NAMALWA (cell line): ENCODE data around the gene ANO1.
A peak's percentile ranks its signal among the peaks of the same experiment; 100 is the strongest.

Experiments
- DNase-seq: peaks from one replicate; pipeline ENCODE4 v3.0.0-alpha.2; 2015; ENCODE audit warnings: low spot score

Gene ANO1

DNA sequence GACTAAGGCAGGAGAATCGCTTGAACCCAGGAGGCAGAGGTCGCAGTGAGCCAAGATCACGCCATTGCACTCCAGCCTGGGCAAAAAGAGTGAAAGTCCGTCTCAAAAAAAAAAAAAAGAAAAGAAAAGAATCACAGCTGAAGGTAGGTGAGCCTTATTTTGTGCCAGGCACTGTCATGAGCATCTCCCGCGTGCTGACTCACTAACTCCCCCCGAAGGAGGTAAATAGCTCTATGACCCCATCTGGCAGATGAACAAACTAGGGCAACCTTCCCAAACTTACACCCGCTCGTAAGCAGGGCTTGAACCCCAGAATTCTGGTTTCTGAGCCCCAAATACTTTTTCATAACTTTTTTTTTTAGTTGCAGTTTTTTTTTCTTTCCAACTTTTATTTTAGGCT, 60.3 kb downstream of the ANO1 start:
- no peak for DNase-seq

DNA sequence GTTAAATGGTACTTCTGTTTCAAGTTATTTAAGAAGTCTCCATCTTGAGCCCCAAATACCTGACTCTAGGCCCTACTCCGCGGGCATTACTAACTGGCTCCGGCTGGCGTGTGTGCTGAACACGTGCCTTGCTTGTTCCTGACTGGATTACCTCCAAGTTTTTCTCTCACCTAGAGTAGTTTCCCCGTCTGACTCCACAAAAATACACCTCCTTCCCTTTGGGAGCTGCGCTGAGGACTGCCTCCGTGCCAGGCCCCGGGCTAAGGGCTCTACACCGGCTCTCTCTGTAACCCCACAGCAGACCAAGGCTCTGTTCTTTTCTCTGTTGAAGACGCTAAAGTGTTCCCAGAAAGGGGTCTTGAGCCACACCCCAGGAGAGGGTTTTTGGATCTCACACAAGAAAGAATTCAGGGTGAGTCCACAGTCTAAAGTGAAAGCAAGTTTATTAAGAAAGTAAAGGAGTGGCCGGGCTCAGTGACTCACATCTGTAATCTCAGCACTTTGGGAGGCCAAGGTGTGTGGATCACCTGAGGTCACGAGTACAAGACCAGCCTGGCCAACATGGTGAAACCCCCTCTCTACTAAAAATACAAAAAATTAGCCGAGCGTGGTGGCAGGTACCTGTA, 61.8 kb downstream of the ANO1 start:
- no peak for DNase-seq

- DNase-seq = no peak
Measured at GRCh38 chr11:70140711-70141485, 62.8 kb downstream of the ANO1 start.

DNA sequence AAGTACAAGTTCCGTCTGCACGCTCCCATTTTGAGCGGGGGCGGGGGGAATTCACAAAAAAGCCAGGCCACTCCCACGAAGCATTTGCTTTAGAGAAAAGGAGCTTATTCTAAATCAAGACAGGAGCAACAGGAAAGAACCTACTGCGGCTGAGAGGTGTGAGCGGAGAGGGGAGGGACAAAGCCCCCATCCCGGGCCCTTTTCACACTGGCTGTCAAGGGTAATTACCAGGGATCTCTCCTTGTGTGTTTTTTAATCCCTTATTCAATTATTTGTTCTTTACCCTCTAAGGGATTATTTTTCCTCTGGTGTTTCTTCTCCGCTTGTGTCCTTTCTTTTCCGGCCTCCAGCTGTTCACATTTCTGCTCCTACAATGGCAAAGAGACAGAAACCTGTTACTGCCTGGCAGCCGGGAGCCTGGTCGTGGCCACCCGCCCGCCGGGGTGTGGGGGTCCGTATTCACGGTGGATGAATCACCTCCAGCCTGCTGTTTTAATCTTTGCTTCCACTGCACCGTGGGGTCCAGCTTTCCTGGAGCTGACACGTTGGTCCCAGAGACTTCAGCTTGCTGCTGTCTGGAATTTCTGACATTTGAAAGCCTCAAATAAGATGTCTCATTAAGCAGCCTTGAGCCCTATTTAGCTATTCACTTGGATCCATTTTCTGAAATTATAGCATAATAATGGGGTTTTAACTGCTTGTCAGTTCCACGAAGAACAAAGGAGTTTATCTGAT, 63.5 kb downstream of the ANO1 start:
- DNase-seq = no peak

- DNase-seq = no peak
Measured at GRCh38 chr11:70142221-70142875, 64.2 kb downstream of the ANO1 start.

GRCh38 chr11:70144262-70144661, 66.1 kb downstream of the ANO1 start:
- no peak for DNase-seq

- no peak for DNase-seq
Measured at GRCh38 chr11:70145071-70145470, 67.0 kb downstream of the ANO1 start.

DNA sequence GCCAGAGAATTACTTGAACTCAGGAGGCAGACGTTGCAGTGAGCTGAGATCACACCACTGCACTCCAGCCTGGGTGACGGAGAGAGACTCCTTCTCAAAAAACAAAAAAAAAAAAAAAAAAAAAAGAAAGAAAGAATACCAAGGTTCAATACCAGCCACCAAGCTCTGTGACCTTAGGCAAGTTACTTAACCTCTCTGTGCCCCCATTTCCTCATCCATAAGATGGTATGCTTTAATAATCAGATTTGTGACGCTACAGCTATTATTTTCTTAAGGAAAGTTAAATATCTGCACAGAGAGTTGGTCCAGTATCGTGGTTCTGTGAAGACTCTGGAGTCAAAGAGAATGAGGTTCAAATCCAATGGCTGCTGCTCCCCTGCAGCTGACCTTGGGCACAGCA, 67.7 kb downstream of the ANO1 start:
- DNase-seq = no peak

GRCh38 chr11:70146299-70146698, 68.2 kb downstream of the ANO1 start:
- no peak for DNase-seq

DNA sequence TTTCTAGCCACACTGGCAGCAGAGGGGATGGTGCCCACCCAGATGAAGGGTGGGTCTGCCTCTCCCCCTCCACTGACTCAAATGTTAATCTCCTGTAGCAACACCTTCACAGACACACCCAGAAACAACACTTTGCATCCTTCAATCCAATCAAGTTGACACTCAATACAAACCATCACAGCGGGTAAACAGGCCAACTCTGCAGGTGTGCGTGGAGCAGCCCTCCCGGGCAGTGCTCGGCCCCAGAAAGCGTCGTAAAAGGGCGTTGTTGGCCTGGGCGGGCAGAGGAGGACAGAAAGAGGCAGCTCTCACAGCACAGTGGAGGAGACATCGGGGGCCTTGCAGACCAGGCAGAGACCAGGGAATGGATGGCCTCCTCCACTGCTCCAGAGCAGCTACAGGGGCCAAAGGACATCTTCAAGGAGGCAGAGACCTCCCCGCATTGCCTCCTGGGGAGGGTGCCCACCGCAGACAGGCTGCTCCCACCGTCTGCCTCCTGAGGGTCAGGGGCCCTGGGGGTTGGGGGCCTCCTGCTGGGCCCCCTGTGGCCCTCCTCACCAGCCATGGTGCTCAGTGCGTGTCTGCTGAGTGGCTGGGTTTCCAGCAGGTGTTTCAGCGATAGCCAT, 68.9 kb downstream of the ANO1 start:
- DNase-seq = no peak

- DNase-seq = no peak
Measured at GRCh38 chr11:70147668-70148067, 69.6 kb downstream of the ANO1 start.

- no peak for DNase-seq
Measured at GRCh38 chr11:70151671-70152070, 73.6 kb downstream of the ANO1 start.

- DNase-seq = peak; percentile 16
Measured at GRCh38 chr11:70153133-70153727, 75.1 kb downstream of the ANO1 start.

GRCh38 chr11:70155386-70155785, 77.3 kb downstream of the ANO1 start:
- no peak for DNase-seq

- DNase-seq = no peak
Measured at GRCh38 chr11:70156291-70157037, 78.3 kb downstream of the ANO1 start.

- DNase-seq = no peak
Measured at GRCh38 chr11:70158201-70158600, 80.1 kb downstream of the ANO1 start.

DNA sequence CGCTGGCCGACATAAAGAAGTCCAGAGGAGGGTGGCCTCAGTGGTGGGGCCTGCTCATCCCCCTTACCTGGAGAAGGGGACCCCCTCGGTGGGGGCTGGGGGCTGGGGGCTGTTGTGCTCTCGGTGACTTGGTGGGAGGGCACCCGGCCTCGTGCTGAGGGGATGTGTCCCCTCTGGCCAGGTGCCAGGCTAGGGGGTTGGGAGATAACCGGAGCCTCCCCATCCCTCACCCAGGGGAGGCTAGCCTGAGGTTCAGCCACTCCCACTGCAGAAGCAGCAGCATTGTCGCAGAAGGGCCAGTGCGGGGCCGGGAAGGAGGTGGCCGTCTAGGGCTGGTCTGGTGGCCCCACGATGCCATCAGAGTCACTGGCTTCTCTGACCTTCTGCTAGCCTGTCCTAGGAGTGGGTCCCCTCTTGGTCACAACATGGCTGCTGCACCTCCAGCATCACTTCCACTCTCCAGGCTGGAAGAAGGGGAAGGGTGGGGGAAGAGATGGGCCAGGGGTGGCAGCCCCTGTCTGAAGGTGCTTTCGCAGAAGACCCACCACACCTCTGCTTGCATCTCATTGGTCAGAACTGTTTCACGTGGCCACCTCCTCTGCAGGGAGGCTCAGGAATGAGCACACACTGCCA, 80.8 kb downstream of the ANO1 start:
- DNase-seq = no peak

DNA sequence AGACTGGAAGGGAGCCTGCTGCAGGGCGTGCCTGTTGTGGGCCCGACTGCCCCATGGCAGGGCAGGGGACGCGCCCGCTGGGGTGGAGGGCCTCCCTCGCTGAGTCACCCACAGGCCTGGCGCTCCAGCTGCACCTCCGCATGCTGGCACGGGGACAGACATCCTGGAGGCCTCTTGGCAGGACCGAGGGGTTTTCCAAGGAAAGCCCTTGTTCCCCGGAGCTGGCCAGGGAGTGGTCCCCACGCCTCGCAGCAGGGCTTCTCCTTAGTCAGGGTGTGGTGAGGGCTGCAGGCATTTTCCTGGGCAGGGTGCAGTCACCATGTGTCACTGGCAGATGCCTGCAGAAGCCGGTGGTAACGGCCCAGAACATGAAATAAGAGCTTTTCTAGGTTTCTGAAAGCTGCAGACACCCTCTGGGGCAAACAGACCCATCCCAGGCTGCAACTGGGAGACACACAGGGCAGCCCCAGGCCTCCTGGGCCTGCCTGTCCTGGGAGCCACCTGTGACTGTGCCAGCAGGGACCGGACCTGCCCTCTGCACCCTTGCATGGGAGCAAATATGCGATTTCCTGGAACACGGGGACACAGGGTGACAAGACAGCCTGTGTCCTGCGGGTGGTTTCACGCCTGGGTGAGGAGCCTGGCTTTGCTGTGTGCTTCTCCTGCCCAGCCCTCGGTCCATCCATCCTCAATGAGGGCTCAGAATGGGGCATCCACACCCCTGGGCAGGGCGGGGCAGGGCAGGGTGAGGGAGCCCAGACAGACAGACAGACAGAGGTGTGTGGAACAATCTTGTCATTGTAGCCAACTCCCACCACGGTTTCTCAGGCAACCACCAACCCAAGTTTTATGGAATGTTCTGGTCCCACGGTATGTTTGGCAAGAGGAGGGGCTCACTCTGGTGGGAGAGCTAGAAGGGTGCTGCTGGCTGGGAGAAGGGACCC, 81.8 kb downstream of the ANO1 start:
- no peak for DNase-seq

- DNase-seq = no peak
Measured at GRCh38 chr11:70161043-70161625, 83.0 kb downstream of the ANO1 start.
